ENCODE data around the gene MED15.
"Not testable (repeated sequence)": the region's sequence is repeated elsewhere in the genome, so short reads cannot be mapped to it uniquely, and the experiment has no call there.

MED15 gene

GRCh38 chr22:20507253-20508066, at the start of gene MED15:
MED15 (plus strand) TSS chr22:20507610; CDS start chr22:20507679, 69 bp downstream.
- peak; percentile 91 for DNase-seq

- DNase-seq, result no peak
These were observed 48.8 kb upstream of the MED15 start for GRCh38 chr22:20458530-20459151.

- DNase-seq, result no peak
These were observed 48.3 kb upstream of the MED15 start for GRCh38 chr22:20459152-20459542.

- DNase-seq, result no peak
These were observed 47.5 kb upstream of the MED15 start for GRCh38 chr22:20459862-20460261.

GRCh38 chr22:20463324-20464095, 43.9 kb upstream of the MED15 start:
- peak; percentile 46 for DNase-seq

GRCh38 chr22:20464096-20464614, 43.3 kb upstream of the MED15 start:
- no peak for DNase-seq

- no peak for DNase-seq
These were observed 42.3 kb upstream of the MED15 start for GRCh38 chr22:20464912-20465758.

- DNase-seq, result no peak
These were observed 41.7 kb upstream of the MED15 start for GRCh38 chr22:20465759-20466077.

GRCh38 chr22:20466659-20467379, 40.6 kb upstream of the MED15 start:
- DNase-seq, result no peak

GRCh38 chr22:20469110-20469868, 38.1 kb upstream of the MED15 start:
- no peak for DNase-seq

GRCh38 chr22:20470525-20470924, 36.9 kb upstream of the MED15 start:
- DNase-seq, result not testable (repeated sequence)

GRCh38 chr22:20471126-20471833, 36.1 kb upstream of the MED15 start:
- DNase-seq, result no peak

- DNase-seq, result no peak
These were observed 34.6 kb upstream of the MED15 start for GRCh38 chr22:20472629-20473442.

GRCh38 chr22:20475115-20475436, 32.3 kb upstream of the MED15 start:
- DNase-seq, result no peak

GRCh38 chr22:20475569-20475968, 31.8 kb upstream of the MED15 start:
- not testable (repeated sequence) for DNase-seq

- DNase-seq, result not testable (repeated sequence)
These were observed 29.4 kb upstream of the MED15 start for GRCh38 chr22:20478059-20478458.

GRCh38 chr22:20479612-20480196, 27.7 kb upstream of the MED15 start:
- no peak for DNase-seq

- not testable (repeated sequence) for DNase-seq
These were observed 24.3 kb upstream of the MED15 start for GRCh38 chr22:20483143-20483506.

GRCh38 chr22:20483771-20484170, 23.6 kb upstream of the MED15 start:
- DNase-seq, result no peak
